ENCODE measurements around the gene RHBDF2.

RHBDF2 gene

GRCh38 chr17:76493505-76494167 lies 7.6 kb downstream of the RHBDF2 start:
- no peaks in the 10 kb centered on the region for H3K36me3 ChIP-seq (ENCODE audit: control insufficient read depth, insufficient read depth, low read length)
- no peak for TF ChIP-seq CTCF (IDR thresholded peaks at IDR 0.05)
- H3K9ac ChIP-seq = no peak overlapping the region
- H3K9me3 ChIP-seq (ENCODE audit: control insufficient read depth, low read length) = no peaks in the 10 kb centered on the region
- no peaks in the 10 kb centered on the region for H3K27me3 ChIP-seq (ENCODE audit: control insufficient read depth, insufficient read depth, low read length)
- H2AFZ ChIP-seq = no peak overlapping the region
- H3K4me3 ChIP-seq (ENCODE audit: low read depth, low read length) = no peak overlapping the region
- H3K27ac ChIP-seq = peak overlapping the region; percentile 66
- H3K79me2 ChIP-seq = no peaks in the 10 kb centered on the region
- peak overlapping the region; percentile 17 for H3K4me2 ChIP-seq (ENCODE audit: low read length)
- H3K4me1 ChIP-seq = no peaks in the 10 kb centered on the region

GRCh38 chr17:76492989-76493501 lies 8.2 kb downstream of the RHBDF2 start:
- no peaks in the 10 kb centered on the region for H3K79me2 ChIP-seq
- H3K9ac ChIP-seq = no peak overlapping the region
- no peaks in the 10 kb centered on the region for H3K27me3 ChIP-seq (ENCODE audit: control insufficient read depth, insufficient read depth, low read length)
- H3K27ac ChIP-seq = peak overlapping the region; percentile 66
- H3K4me2 ChIP-seq (ENCODE audit: low read length) = peak overlapping the region; percentile 17
- no peaks in the 10 kb centered on the region for H3K36me3 ChIP-seq (ENCODE audit: control insufficient read depth, insufficient read depth, low read length)
- no peaks in the 10 kb centered on the region for H3K9me3 ChIP-seq (ENCODE audit: control insufficient read depth, low read length)
- H3K4me3 ChIP-seq (ENCODE audit: low read depth, low read length) = no peak overlapping the region
- no peaks in the 10 kb centered on the region for H3K4me1 ChIP-seq
- TF ChIP-seq CTCF (IDR thresholded peaks at IDR 0.05) = no peak
- no peak overlapping the region for H2AFZ ChIP-seq

- no peak overlapping the region for H3K4me2 ChIP-seq (ENCODE audit: low read length)
- H3K27me3 ChIP-seq (ENCODE audit: control insufficient read depth, insufficient read depth, low read length) = no peaks in the 10 kb centered on the region
- TF ChIP-seq CTCF (IDR thresholded peaks at IDR 0.05) = no peak
- H3K79me2 ChIP-seq = no peaks in the 10 kb centered on the region
- no peak overlapping the region for H3K4me3 ChIP-seq (ENCODE audit: low read depth, low read length)
- no peaks in the 10 kb centered on the region for H3K36me3 ChIP-seq (ENCODE audit: control insufficient read depth, insufficient read depth, low read length)
- H3K4me1 ChIP-seq = no peaks in the 10 kb centered on the region
- H3K27ac ChIP-seq = peak overlapping the region; percentile 66
- no peak overlapping the region for H2AFZ ChIP-seq
- no peaks in the 10 kb centered on the region for H3K9me3 ChIP-seq (ENCODE audit: control insufficient read depth, low read length)
- no peak overlapping the region for H3K9ac ChIP-seq
Measured at GRCh38 chr17:76492123-76492988, 8.9 kb downstream of the RHBDF2 start.

- no peaks in the 10 kb centered on the region for H3K36me3 ChIP-seq (ENCODE audit: control insufficient read depth, insufficient read depth, low read length)
- H2AFZ ChIP-seq = no peak overlapping the region
- peak overlapping the region; percentile 66 for H3K27ac ChIP-seq
- H3K9me3 ChIP-seq (ENCODE audit: control insufficient read depth, low read length) = no peaks in the 10 kb centered on the region
- no peaks in the 10 kb centered on the region for H3K27me3 ChIP-seq (ENCODE audit: control insufficient read depth, insufficient read depth, low read length)
- H3K9ac ChIP-seq = no peak overlapping the region
- H3K4me2 ChIP-seq (ENCODE audit: low read length) = no peak overlapping the region
- no peaks in the 10 kb centered on the region for H3K79me2 ChIP-seq
- TF ChIP-seq CTCF (IDR thresholded peaks at IDR 0.05) = no peak
- no peaks in the 10 kb centered on the region for H3K4me1 ChIP-seq
- H3K4me3 ChIP-seq (ENCODE audit: low read depth, low read length) = no peak overlapping the region
Measured at GRCh38 chr17:76491271-76492122, 9.7 kb downstream of the RHBDF2 start.
